ENCODE data around the gene GABRB1. TPM values are rescaled to one million over a fixed set of nuclear protein-coding genes. Genes with fewer than 3 reads are reported as not detected.

The GABRB1 gene
- total RNA-seq, 2 experiments from 2014 or later: not detected

GRCh38 chr4:47010347-47010911 is 20.9 kb upstream of the GABRB1 start:
- no TSS peak for BruUV-seq (replicated peaks)
- DNase-seq (ENCODE audit: low spot score): no peak
- Histone ChIP-seq H2AFZ (ENCODE audit: low read length) (peak overlapping the region; percentile 31; the same call in 1 of the 2 replicates), H3K4me1 (ENCODE audit: insufficient read depth, low read length, poor library complexity, severe bottlenecking) (no peaks in the 10 kb centered on the region), H3K4me3 (ENCODE audit: low read depth, low read length, poor library complexity, severe bottlenecking) (no peak overlapping the region), H3K9me3 (ENCODE audit: low read length) (no peaks in the 10 kb centered on the region), H3K4me2 (ENCODE audit: low read length) (no peak overlapping the region), H4K20me1 (ENCODE audit: insufficient read depth, low read length) (no peaks in the 10 kb centered on the region), H3K9me2 (ENCODE audit: insufficient read depth, low read length) (no peaks in the 10 kb centered on the region), H3K36me3 (ENCODE audit: insufficient read depth, low read length) (no peaks in the 10 kb centered on the region), H3K79me2 (ENCODE audit: insufficient read depth, low read depth, low read length) (no peaks in the 10 kb centered on the region), H3K27ac (ENCODE audit: low read depth, low read length, poor library complexity, severe bottlenecking) (no peak overlapping the region)
- POLR2A ChIA-PET: interaction anchor here (0.6 kb wide), 1 partner anchor 51 kb away, joined by 3 read pairs; no protein-coding TSS in a partner anchor
- intact Hi-C loops (cut with micrococcal nuclease; ENCODE audit: unreplicated experiment): no loop called here
- CTCF ChIA-PET (ENCODE audit: unreplicated experiment): no interaction called here
- TF ChIP-seq CTCF (conservative IDR thresholded peaks at IDR 0.05; ENCODE audit: low read length) (no peak), EZH2phosphoT487 (IDR thresholded peaks at IDR 0.05; ENCODE audit: borderline replicate concordance, low read depth, low read length) (no peak)

DNA sequence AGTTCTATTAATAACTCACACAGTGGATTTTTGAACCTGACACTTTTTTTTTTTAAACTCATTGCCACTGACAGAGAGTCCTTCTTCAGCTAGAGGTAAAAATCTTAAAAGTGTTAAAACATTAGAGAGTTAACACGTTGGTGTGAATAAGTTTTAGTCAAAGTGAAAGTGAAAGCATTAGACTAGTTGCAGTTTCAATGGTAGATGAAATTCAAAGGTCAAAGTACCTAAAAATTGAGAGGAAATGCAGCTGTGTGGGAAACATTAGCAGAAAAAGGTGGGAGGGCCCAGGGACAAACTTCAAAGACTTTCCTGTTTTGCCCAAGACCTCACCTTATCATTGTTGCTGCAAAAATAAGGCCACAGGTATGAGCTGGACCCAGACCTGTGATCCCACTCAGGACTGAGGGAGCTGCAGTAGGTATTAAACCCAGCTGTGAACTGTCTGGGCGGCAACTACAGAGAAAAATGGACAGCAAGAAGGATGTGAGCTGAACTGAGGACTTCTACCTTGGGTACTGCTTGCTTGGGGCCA is 20.4 kb upstream of the GABRB1 start:
- no peak overlapping the region for H3K4me2 ChIP-seq (ENCODE audit: low read length)
- intact Hi-C loops (cut with micrococcal nuclease; ENCODE audit: unreplicated experiment): no loop called here
- no peaks in the 10 kb centered on the region for H3K4me1 ChIP-seq (ENCODE audit: insufficient read depth, low read length, poor library complexity, severe bottlenecking)
- H3K4me3 ChIP-seq (ENCODE audit: low read depth, low read length, poor library complexity, severe bottlenecking): no peak overlapping the region
- no peaks in the 10 kb centered on the region for H4K20me1 ChIP-seq (ENCODE audit: insufficient read depth, low read length)
- ChIA-PET CTCF (ENCODE audit: unreplicated experiment) (no interaction called here), POLR2A (interaction anchor here (0.6 kb wide), 2 partner anchors 52 to 120 kb away, joined by 3 to 4 read pairs; no protein-coding TSS in a partner anchor)
- BruUV-seq (replicated peaks): no TSS peak
- no peaks in the 10 kb centered on the region for H3K36me3 ChIP-seq (ENCODE audit: insufficient read depth, low read length)
- H3K79me2 ChIP-seq (ENCODE audit: insufficient read depth, low read depth, low read length): no peaks in the 10 kb centered on the region
- no peak overlapping the region for H3K27ac ChIP-seq (ENCODE audit: low read depth, low read length, poor library complexity, severe bottlenecking)
- H3K9me3 ChIP-seq (ENCODE audit: low read length): no peaks in the 10 kb centered on the region
- H3K9me2 ChIP-seq (ENCODE audit: insufficient read depth, low read length): no peaks in the 10 kb centered on the region
- TF ChIP-seq EZH2phosphoT487 (IDR thresholded peaks at IDR 0.05; ENCODE audit: borderline replicate concordance, low read depth, low read length): no peak
- no peak for TF ChIP-seq CTCF (conservative IDR thresholded peaks at IDR 0.05; ENCODE audit: low read length)
- peak overlapping the region; percentile 31; the same call in 1 of the 2 replicates for H2AFZ ChIP-seq (ENCODE audit: low read length)
- DNase-seq (ENCODE audit: low spot score): peak; percentile 5

DNA sequence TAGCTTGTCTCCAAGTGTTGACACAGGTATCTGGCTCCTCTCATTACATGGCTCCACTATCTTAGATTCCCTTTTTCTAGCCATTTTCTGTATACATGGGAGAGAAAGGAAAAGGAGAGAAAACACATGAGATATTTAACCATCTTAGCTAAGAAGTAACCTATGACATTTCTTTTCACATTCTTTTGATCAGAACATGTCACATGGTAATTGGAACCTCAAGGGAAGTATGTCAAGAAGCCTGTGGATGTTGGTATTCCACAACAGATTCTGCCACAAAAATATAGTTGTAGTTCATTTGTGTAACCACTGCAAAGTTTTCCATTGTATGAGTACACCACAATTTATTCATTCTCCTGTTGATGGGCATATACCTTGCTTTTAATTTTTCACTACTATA is 18.7 kb upstream of the GABRB1 start:
- intact Hi-C loops (cut with micrococcal nuclease; ENCODE audit: unreplicated experiment): no loop called here
- Histone ChIP-seq H3K79me2 (ENCODE audit: insufficient read depth, low read depth, low read length) (no peaks in the 10 kb centered on the region), H3K4me3 (ENCODE audit: low read depth, low read length, poor library complexity, severe bottlenecking) (no peak overlapping the region), H3K4me1 (ENCODE audit: insufficient read depth, low read length, poor library complexity, severe bottlenecking) (no peaks in the 10 kb centered on the region), H3K27ac (ENCODE audit: low read depth, low read length, poor library complexity, severe bottlenecking) (no peak overlapping the region), H4K20me1 (ENCODE audit: insufficient read depth, low read length) (no peaks in the 10 kb centered on the region), H3K36me3 (ENCODE audit: insufficient read depth, low read length) (no peaks in the 10 kb centered on the region), H3K9me3 (ENCODE audit: low read length) (no peaks in the 10 kb centered on the region), H3K4me2 (ENCODE audit: low read length) (no peak overlapping the region), H3K9me2 (ENCODE audit: insufficient read depth, low read length) (no peaks in the 10 kb centered on the region), H2AFZ (ENCODE audit: low read length) (no peak overlapping the region)
- ChIA-PET POLR2A (interaction anchor here (1.3 kb wide), 1 partner anchor 15 kb away, joined by 3 read pairs; no protein-coding TSS in a partner anchor), CTCF (ENCODE audit: unreplicated experiment) (no interaction called here)
- no peak for TF ChIP-seq EZH2phosphoT487 (IDR thresholded peaks at IDR 0.05; ENCODE audit: borderline replicate concordance, low read depth, low read length)
- TF ChIP-seq CTCF (conservative IDR thresholded peaks at IDR 0.05; ENCODE audit: low read length): no peak
- DNase-seq (ENCODE audit: low spot score): no peak
- no TSS peak for BruUV-seq (replicated peaks)
